HEK293 (cell line): Measurements from ENCODE around the gene CDK16.

ENCODE experiments used
- ELK4 ChIP-seq: IDR thresholded peaks from 2 replicates; pipeline ENCODE4 v1.6.1; 2011; ENCODE audit warnings: mild to moderate bottlenecking, low read depth, low read length, borderline replicate concordance
- GFI1B ChIP-seq: fragments of 450-650 bp; formaldehyde crosslinking; IDR thresholded peaks from 2 replicates; pipeline ENCODE4 v1.5.1; 2016; ENCODE audit warnings: missing biosample characterization, missing genetic modification characterization
- GLI2 ChIP-seq: fragments of 450-650 bp; formaldehyde crosslinking; IDR thresholded peaks from 2 replicates; pipeline ENCODE4; 2017; ENCODE audit warnings: missing biosample characterization, missing genetic modification characterization, low read depth, borderline replicate concordance
- GLIS2 ChIP-seq: fragments of 450-650 bp; formaldehyde crosslinking; IDR thresholded peaks from 2 replicates; pipeline ENCODE4 v1.5.1; 2016; ENCODE audit warnings: missing biosample characterization, missing genetic modification characterization
- KLF7 ChIP-seq: fragments of 450-650 bp; formaldehyde crosslinking; IDR thresholded peaks from 2 replicates; pipeline ENCODE4 v1.5.1; 2016; ENCODE audit warnings: missing biosample characterization, missing genetic modification characterization, borderline replicate concordance
- MEIS1 ChIP-seq: sonication (generic); formaldehyde crosslinking; IDR thresholded peaks from 2 replicates; pipeline ENCODE4 v1.8.1; 2022; ENCODE audit warnings: missing genetic modification reagents, mild to moderate bottlenecking, borderline replicate concordance
- MYNN ChIP-seq: fragments of 450-650 bp; formaldehyde crosslinking; IDR thresholded peaks from 2 replicates; pipeline ENCODE4 v1.5.1; 2016; ENCODE audit warnings: missing biosample characterization, missing genetic modification characterization, borderline replicate concordance
- OSR2 ChIP-seq: fragments of 450-650 bp; formaldehyde crosslinking; IDR thresholded peaks from 2 replicates; pipeline ENCODE4 v1.5.1; 2016; ENCODE audit warnings: missing biosample characterization, missing genetic modification characterization
- PRDM4 ChIP-seq: fragments of 450-650 bp; formaldehyde crosslinking; IDR thresholded peaks from 2 replicates; pipeline ENCODE4 v1.5.1; 2017; ENCODE audit warnings: missing biosample characterization, missing genetic modification characterization
- SCRT2 ChIP-seq: fragments of 450-650 bp; formaldehyde crosslinking; IDR thresholded peaks from 2 replicates; pipeline ENCODE4 v1.5.1; 2016; ENCODE audit warnings: missing biosample characterization, missing genetic modification characterization
- SP2 ChIP-seq: fragments of 450-650 bp; formaldehyde crosslinking; IDR thresholded peaks from 2 replicates; pipeline ENCODE4 v1.5.1; 2016; ENCODE audit warnings: missing biosample characterization, missing genetic modification characterization
- YY2 ChIP-seq: fragments of 450-650 bp; formaldehyde crosslinking; IDR thresholded peaks from 2 replicates; pipeline ENCODE4 v1.5.1; 2016; ENCODE audit warnings: missing biosample characterization, missing genetic modification characterization
- ZBTB21 ChIP-seq: fragments of 450-650 bp; formaldehyde crosslinking; IDR thresholded peaks from 2 replicates; pipeline ENCODE4 v1.5.1; 2017; ENCODE audit warnings: missing biosample characterization, missing genetic modification characterization
- ZBTB26 ChIP-seq: fragments of 450-650 bp; formaldehyde crosslinking; optimal IDR thresholded peaks from 2 replicates; pipeline ENCODE3; 2016; ENCODE audit warnings: missing biosample characterization, mild to moderate bottlenecking, missing genetic modification characterization
- ZBTB8A ChIP-seq: fragments of 450-650 bp; formaldehyde crosslinking; IDR thresholded peaks from 2 replicates; pipeline ENCODE4 v1.5.1; 2016; ENCODE audit warnings: missing biosample characterization, missing genetic modification characterization
- ZNF155 ChIP-seq: fragments of 450-650 bp; formaldehyde crosslinking; IDR thresholded peaks from 2 replicates; pipeline ENCODE4 v1.5.1; 2016; ENCODE audit warnings: missing biosample characterization, missing genetic modification characterization
- ZNF175 ChIP-seq: fragments of 450-650 bp; formaldehyde crosslinking; IDR thresholded peaks from 2 replicates; pipeline ENCODE4 v1.5.1; 2016; ENCODE audit warnings: missing biosample characterization, missing genetic modification characterization
- ZNF2 ChIP-seq: fragments of 450-650 bp; formaldehyde crosslinking; IDR thresholded peaks from 2 replicates; pipeline ENCODE4 v1.5.1; 2016; ENCODE audit warnings: missing biosample characterization, missing genetic modification characterization
- ZNF37A ChIP-seq: fragments of 450-650 bp; IDR thresholded peaks from 2 replicates; pipeline ENCODE4 v1.5.1; 2018; ENCODE audit warnings: missing biosample characterization, missing genetic modification characterization
- ZNF513 ChIP-seq: fragments of 450-650 bp; IDR thresholded peaks from 2 replicates; pipeline ENCODE4 v1.5.1; 2018; ENCODE audit warnings: missing biosample characterization, missing genetic modification characterization
- ZNF514 ChIP-seq: fragments of 450-650 bp; formaldehyde crosslinking; IDR thresholded peaks from 2 replicates; pipeline ENCODE4 v1.5.1; 2016; ENCODE audit warnings: missing biosample characterization, missing genetic modification characterization
- ZNF529 ChIP-seq: fragments of 450-650 bp; formaldehyde crosslinking; IDR thresholded peaks from 2 replicates; pipeline ENCODE4 v1.5.1; 2017; ENCODE audit warnings: missing genetic modification characterization, missing biosample characterization; ENCODE audit not compliant: insufficient replicate concordance
- ZNF548 ChIP-seq: fragments of 450-650 bp; formaldehyde crosslinking; IDR thresholded peaks from 2 replicates; pipeline ENCODE4 v1.5.1; 2016; ENCODE audit warnings: missing biosample characterization, missing genetic modification characterization
- ZNF623 ChIP-seq: fragments of 450-650 bp; formaldehyde crosslinking; IDR thresholded peaks from 2 replicates; pipeline ENCODE4 v1.5.1; 2016; ENCODE audit warnings: missing biosample characterization, missing genetic modification characterization
- ZNF624 ChIP-seq: fragments of 450-650 bp; formaldehyde crosslinking; IDR thresholded peaks from 2 replicates; pipeline ENCODE4 v1.5.1; 2017; ENCODE audit warnings: missing biosample characterization, missing genetic modification characterization
- ZNF768 ChIP-seq: fragments of 450-650 bp; formaldehyde crosslinking; IDR thresholded peaks from 2 replicates; pipeline ENCODE4 v1.5.1; 2018; ENCODE audit warnings: missing biosample characterization, mild to moderate bottlenecking, missing genetic modification characterization
- ZNF776 ChIP-seq: fragments of 450-650 bp; formaldehyde crosslinking; IDR thresholded peaks from 2 replicates; pipeline ENCODE4 v1.5.0; 2017; ENCODE audit warnings: missing biosample characterization, missing genetic modification characterization, borderline replicate concordance
- ZNF837 ChIP-seq: fragments of 450-650 bp; formaldehyde crosslinking; IDR thresholded peaks from 2 replicates; pipeline ENCODE4 v1.5.1; 2016; ENCODE audit warnings: missing biosample characterization, missing genetic modification characterization
- ZSCAN30 ChIP-seq: fragments of 450-650 bp; IDR thresholded peaks from 2 replicates; pipeline ENCODE4 v1.5.1; 2018; ENCODE audit warnings: missing biosample characterization, mild to moderate bottlenecking, missing genetic modification characterization, moderate library complexity
- TF ChIP-seq, protein P1 (sequence below): fragments of 450-650 bp; formaldehyde crosslinking; IDR thresholded peaks from 2 replicates; pipeline ENCODE4 v1.5.1; 2016; ENCODE audit warnings: missing biosample characterization, missing genetic modification characterization
- TF ChIP-seq, protein P2 (sequence below): fragments of 450-650 bp; formaldehyde crosslinking; IDR thresholded peaks from 2 replicates; pipeline ENCODE4 v1.5.1; 2016; ENCODE audit warnings: missing biosample characterization, missing genetic modification characterization

The CDK16 gene

DNA sequence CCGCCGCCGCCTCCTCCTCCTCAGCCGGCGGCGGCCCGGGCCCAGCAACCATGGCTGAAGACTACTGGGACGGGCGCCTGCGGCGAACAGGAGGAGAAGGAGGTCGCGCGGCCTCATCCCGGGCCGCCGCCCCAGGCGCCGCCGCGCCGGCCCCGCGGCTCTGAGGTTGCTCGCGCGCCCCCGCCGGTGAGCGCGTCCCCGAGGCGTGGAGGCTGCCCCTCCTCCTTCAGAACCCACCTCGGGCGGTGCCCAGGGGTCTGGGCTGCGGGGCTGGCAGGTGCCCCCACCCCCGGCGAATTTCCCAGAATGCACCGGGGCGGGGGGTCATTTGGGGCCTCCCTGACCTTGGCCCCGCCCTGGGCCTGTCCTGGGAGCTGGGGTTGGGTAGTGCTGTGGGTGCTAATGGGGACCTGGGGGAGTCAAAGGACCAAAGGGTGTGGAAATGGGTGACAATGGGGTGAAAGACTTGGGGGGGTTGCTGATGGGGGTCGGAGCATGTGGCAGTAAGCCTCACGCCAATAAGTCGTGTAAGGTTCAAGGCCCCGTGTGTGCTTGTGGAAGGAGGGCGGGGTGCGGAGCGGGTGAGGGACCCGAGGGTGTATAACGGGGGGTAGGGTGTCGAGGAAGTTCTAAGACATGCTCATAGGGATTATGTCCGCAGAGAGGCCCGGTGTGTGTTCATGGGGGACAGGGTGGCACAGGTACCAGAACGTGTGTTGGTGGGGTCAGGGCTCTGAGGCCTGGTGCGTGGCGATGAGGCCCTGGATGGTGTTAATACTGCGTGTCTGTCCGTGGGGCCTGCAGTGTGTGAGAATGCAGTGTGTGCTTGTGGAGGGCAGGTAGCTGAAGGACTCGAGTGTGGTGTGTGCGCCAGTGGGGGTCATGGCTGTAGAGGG is 687 bp downstream of the CDK16 start (continued):
- TF ChIP-seq ELK4: no peak
- no peak for TF ChIP-seq SCRT2 (tag by site-specific recombination)
- TF ChIP-seq OSR2 (tag by site-specific recombination): no peak
- 0 out of 2 replicates have a peak, but pooled peaks have one; percentile 19 for TF ChIP-seq MYNN (tag by site-specific recombination)
- 0 out of 2 replicates have a peak, but pooled peaks have one; percentile 1 for TF ChIP-seq ZNF837 (tag by site-specific recombination)
- TF ChIP-seq, protein P1, sequence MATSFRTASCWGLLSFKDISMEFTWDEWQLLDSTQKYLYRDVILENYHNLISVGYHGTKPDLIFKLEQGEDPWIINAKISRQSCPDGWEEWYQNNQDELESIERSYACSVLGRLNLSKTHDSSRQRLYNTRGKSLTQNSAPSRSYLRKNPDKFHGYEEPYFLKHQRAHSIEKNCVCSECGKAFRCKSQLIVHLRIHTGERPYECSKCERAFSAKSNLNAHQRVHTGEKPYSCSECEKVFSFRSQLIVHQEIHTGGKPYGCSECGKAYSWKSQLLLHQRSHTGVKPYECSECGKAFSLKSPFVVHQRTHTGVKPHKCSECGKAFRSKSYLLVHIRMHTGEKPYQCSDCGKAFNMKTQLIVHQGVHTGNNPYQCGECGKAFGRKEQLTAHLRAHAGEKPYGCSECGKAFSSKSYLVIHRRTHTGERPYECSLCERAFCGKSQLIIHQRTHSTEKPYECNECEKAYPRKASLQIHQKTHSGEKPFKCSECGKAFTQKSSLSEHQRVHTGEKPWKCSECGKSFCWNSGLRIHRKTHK (tag by site-specific recombination): no peak
- TF ChIP-seq ZNF514 (tag by site-specific recombination): no peak
- TF ChIP-seq SP2: no peak; the same call in 1 of the 2 replicates
- no peak for TF ChIP-seq ZNF768
- no peak for TF ChIP-seq YY2 (tag by site-specific recombination)
- TF ChIP-seq ZNF776: no peak
- TF ChIP-seq ZBTB26: peak; percentile 33
- TF ChIP-seq ZBTB8A: no peak
- peak; percentile 23; the same call in 1 of the 2 replicates for TF ChIP-seq ZNF623
- no peak for TF ChIP-seq ZNF548
- no peak for TF ChIP-seq ZNF529 (tag by site-specific recombination)
- peak; percentile 48; the same call in 1 of the 2 replicates for TF ChIP-seq ZNF2 (tag by site-specific recombination)
- TF ChIP-seq ZNF624: no peak
- TF ChIP-seq ZSCAN30 (tag by site-specific recombination): no peak
- TF ChIP-seq ZNF513: no peak; the same call in 1 of the 2 replicates
- no peak for TF ChIP-seq ZNF37A
- TF ChIP-seq ZBTB21: no peak
- TF ChIP-seq GLIS2 (tag by site-specific recombination): peak; percentile 85
- no peak for TF ChIP-seq PRDM4
- TF ChIP-seq ZNF175: no peak
- no peak for TF ChIP-seq MEIS1 (CRISPR knock-in tag)
- no peak for TF ChIP-seq GLI2 (tag by site-specific recombination)
- TF ChIP-seq ZNF155: no peak
- TF ChIP-seq, protein P2, sequence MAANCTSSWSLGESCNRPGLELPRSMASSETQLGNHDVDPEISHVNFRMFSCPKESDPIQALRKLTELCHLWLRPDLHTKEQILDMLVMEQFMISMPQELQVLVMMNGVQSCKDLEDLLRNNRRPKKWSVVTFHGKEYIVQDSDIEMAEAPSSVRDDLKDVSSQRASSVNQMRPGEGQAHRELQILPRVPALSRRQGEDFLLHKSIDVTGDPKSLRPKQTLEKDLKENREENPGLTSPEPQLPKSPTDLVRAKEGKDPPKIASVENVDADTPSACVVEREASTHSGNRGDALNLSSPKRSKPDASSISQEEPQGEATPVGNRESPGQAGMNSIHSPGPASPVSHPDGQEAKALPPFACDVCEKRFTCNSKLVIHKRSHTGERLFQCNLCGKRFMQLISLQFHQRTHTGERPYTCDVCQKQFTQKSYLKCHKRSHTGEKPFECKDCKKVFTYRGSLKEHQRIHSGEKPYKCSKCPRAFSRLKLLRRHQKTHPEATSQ: no peak
- TF ChIP-seq GFI1B (tag by site-specific recombination): no peak
- TF ChIP-seq KLF7 (tag by site-specific recombination): peak; percentile 61; the same call in 1 of the 2 replicates
